ENCODE results near the gene EPHA5.

Gene EPHA5

DNA sequence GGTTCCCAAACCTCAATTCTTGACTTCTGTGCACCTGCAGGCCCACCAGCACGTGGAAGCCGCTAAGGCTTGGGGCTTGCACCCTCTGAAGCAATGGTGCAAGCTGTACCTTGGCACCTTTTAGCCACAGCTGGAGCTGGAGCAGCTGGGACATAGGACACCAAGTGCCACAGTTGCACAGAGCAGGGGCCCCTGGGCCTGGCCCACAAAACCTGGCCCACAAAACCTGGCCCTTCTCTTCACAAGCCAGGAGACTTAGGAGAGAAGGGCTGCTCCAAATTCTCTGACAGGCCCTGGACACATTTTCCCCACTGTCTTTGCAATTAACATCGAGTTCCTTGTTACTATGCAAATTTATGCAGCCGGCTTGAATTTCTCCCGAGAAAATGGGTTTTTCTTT, 197.8 kb downstream of the EPHA5 start:
- no peak for DNase-seq (ENCODE audit: low read depth)
- H3K4me3 ChIP-seq (replicated peaks; ENCODE audit: low read depth, low read length), result no peak overlapping the region
- TF ChIP-seq, protein P1, sequence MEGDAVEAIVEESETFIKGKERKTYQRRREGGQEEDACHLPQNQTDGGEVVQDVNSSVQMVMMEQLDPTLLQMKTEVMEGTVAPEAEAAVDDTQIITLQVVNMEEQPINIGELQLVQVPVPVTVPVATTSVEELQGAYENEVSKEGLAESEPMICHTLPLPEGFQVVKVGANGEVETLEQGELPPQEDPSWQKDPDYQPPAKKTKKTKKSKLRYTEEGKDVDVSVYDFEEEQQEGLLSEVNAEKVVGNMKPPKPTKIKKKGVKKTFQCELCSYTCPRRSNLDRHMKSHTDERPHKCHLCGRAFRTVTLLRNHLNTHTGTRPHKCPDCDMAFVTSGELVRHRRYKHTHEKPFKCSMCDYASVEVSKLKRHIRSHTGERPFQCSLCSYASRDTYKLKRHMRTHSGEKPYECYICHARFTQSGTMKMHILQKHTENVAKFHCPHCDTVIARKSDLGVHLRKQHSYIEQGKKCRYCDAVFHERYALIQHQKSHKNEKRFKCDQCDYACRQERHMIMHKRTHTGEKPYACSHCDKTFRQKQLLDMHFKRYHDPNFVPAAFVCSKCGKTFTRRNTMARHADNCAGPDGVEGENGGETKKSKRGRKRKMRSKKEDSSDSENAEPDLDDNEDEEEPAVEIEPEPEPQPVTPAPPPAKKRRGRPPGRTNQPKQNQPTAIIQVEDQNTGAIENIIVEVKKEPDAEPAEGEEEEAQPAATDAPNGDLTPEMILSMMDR (IDR thresholded peaks at IDR 0.05; ENCODE audit: low read length, missing control alignments), result no peak

DNA sequence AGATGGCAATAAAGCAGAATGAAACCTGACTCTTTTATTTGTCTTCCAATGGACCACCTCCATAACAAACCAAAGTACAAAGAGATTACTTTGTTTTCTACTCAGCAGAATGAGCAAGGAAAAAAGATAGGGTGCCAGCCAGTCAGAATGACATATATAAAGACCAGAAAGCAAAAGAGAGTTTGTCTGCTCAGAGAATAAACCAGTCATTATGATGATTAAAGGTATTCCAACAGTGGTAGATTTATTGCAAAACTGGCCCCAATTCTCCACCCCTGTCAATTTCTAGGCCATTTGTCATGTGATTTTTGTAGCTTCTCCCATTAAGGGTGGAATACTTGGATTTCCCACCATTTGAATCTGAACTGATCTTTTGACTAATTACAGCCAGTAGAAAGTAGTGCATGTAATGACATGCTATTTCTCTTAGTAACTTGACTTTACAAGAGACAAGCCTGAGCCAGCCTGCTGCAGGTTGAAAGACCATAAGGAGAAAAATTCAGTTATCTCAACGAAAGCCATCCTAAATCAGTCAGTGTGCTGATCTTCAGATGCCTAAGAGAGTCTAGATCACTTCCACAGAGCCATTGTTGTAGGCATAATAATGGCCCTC, 203.1 kb downstream of the EPHA5 start:
- H3K4me3 ChIP-seq (replicated peaks; ENCODE audit: low read depth, low read length), result no peak overlapping the region
- TF ChIP-seq, protein P1 (IDR thresholded peaks at IDR 0.05; ENCODE audit: low read length, missing control alignments), result no peak
- DNase-seq (ENCODE audit: low read depth), result no peak

DNA sequence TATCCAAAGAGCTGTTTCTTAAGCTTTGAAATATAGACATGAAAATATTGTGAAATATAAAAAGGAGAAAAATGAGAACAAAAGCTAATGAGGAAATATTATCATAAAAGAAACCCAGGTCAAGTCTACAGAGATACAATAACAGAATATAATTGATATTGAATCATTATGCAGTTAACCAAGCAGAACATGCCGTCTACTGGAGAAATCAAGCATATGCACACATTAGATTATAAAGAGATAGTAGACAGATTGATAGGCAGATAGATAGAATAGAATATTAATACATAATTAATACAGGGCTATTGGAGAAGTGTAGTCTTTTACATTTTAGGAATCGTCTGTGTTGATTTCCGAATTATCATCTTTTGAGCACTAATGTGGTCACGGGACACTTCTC, 208.5 kb downstream of the EPHA5 start:
- TF ChIP-seq, protein P1 (IDR thresholded peaks at IDR 0.05; ENCODE audit: low read length, missing control alignments), result no peak
- no peak for DNase-seq (ENCODE audit: low read depth)
- no peak overlapping the region for H3K4me3 ChIP-seq (replicated peaks; ENCODE audit: low read depth, low read length)

DNA sequence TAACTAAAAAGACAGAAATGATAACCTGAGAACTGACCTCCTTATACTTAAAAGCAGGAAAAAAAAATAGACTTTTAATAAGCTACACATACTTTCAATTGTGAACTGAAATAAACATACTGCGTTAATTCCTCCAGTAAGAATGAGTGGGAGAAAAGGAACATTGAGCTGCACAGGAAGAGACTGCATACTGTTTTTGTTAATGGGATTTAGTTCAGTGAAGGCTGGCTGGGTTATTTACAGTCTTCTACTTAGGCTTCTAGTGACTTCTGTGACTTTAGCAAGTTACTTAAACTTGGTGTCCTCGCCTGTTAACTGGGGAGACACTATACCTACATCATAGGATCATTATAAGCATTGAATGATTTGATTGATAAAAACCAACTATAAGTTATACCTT, 213.3 kb downstream of the EPHA5 start:
- TF ChIP-seq, protein P1 (IDR thresholded peaks at IDR 0.05; ENCODE audit: low read length, missing control alignments), result no peak
- no peak for DNase-seq (ENCODE audit: low read depth)
- H3K4me3 ChIP-seq (replicated peaks; ENCODE audit: low read depth, low read length), result no peak overlapping the region

DNA sequence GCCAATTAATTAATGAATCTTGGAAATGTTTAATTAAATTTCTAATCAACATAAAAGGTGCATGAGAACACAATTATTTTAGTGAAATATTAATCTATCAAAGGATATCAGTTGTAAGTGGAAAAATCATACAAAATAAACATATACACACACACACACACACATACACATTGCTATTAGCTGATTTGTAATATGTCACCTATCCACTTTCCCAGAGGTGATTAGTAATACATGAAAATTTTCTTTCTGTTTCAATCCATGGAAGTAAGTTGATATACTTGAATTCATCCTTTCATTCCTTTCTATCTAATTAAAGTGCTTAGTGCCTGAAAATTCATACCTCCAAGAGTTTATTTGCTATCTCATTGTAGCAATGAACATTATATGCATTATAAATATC, 213.7 kb downstream of the EPHA5 start:
- H3K4me3 ChIP-seq (replicated peaks; ENCODE audit: low read depth, low read length), result no peak overlapping the region
- DNase-seq (ENCODE audit: low read depth), result no peak
- TF ChIP-seq, protein P1 (IDR thresholded peaks at IDR 0.05; ENCODE audit: low read length, missing control alignments), result no peak

DNA sequence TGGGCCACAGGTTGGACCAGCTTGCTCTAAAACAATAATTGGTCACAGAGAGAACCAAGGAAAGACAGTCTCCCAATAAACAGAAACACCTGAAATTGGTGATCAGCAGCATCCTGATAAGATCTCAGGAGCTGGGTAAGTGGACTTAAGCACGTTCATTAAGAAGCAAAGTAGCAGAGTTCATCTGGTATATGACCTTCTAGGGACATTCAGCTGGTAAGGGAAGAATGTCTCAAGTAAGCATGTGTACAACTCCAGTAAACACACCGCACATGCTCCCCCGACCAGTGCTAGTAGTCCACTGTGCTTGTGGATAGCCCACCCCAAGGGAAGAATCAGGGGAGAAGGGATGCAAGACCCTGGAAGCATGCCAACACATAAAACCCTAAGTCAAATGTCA, 216.9 kb downstream of the EPHA5 start:
- no peak for DNase-seq (ENCODE audit: low read depth)
- no peak overlapping the region for H3K4me3 ChIP-seq (replicated peaks; ENCODE audit: low read depth, low read length)
- TF ChIP-seq, protein P1 (IDR thresholded peaks at IDR 0.05; ENCODE audit: low read length, missing control alignments), result no peak

DNA sequence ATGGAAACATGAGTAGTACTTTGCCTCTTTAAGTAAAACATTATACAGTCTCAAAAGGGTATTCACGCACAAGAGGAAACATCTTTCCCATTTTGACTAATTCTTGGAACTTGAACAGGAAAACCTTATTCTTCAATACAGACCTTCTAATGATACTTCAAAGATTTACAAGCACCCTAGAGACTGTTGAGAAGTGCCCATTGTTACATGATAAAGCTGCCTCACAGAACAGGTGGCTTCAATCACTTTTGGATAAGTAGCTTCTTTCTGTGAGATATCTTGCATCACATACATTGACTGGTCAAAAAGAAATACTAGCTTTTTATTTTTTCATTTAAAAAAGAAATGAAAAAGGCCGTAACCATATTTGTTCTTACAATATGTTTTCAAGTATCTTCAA, 219.4 kb downstream of the EPHA5 start:
- no peak overlapping the region for H3K4me3 ChIP-seq (replicated peaks; ENCODE audit: low read depth, low read length)
- DNase-seq (ENCODE audit: low read depth), result peak; percentile 1
- TF ChIP-seq, protein P1 (IDR thresholded peaks at IDR 0.05; ENCODE audit: low read length, missing control alignments), result no peak
